SK-N-SH treated with all-trans-retinoic acid at 6 μM for 48 hours (cell line): ENCODE measurements around the gene TCEA2.

Experiments
- ATAC-seq: fragments of 200-7000 bp; cut with Tn5 transposase; 3 replicates; pipeline ENCODE4 v1.9.1; 2020; ENCODE audit warnings: mild to moderate bottlenecking, moderate library complexity
- ARNTL ChIP-seq: fragments of 450-650 bp; formaldehyde crosslinking; IDR thresholded peaks from 2 replicates; pipeline ENCODE4 v1.5.0; 2020; ENCODE audit warnings: low read depth, mild to moderate bottlenecking, moderate library complexity, borderline replicate concordance
- BACH2 ChIP-seq: fragments of 250-450 bp; sonication (Bioruptor Pico); IDR thresholded peaks from 2 replicates; pipeline ENCODE4 v1.9.0; 2021; ENCODE audit warnings: mild to moderate bottlenecking, borderline replicate concordance
- CSDC2 ChIP-seq: fragments of 250-450 bp; sonication (Bioruptor Pico); IDR thresholded peaks from 2 replicates; pipeline ENCODE4 v1.5.0; 2020; ENCODE audit warnings: mild to moderate bottlenecking, moderate library complexity
- ESRRG ChIP-seq: fragments of 250-450 bp; sonication (Bioruptor Pico); IDR thresholded peaks from 2 replicates; pipeline ENCODE4 v1.6.1; 2021; ENCODE audit warnings: mild to moderate bottlenecking
- GLIS3 ChIP-seq: fragments of 250-450 bp; sonication (Bioruptor Pico); IDR thresholded peaks from 2 replicates; pipeline ENCODE4 v1.5.0; 2020; ENCODE audit warnings: mild to moderate bottlenecking, moderate library complexity
- ISL1 ChIP-seq: fragments of 250-450 bp; sonication (Bioruptor Pico); IDR thresholded peaks from 2 replicates; pipeline ENCODE4 v2.1.2; 2022; ENCODE audit warnings: mild to moderate bottlenecking, moderate library complexity
- OSR1 ChIP-seq: fragments of 250-450 bp; sonication (Bioruptor Pico); IDR thresholded peaks from 2 replicates; pipeline ENCODE4 v1.8.0; 2022; ENCODE audit warnings: moderate library complexity, mild to moderate bottlenecking, inconsistent platforms
- PPARA ChIP-seq: fragments of 250-450 bp; sonication (Bioruptor Pico); IDR thresholded peaks from 2 replicates; pipeline ENCODE4 v1.5.0; 2020; ENCODE audit warnings: mild to moderate bottlenecking, borderline replicate concordance
- RARB ChIP-seq: fragments of 250-450 bp; sonication (Bioruptor Pico); IDR thresholded peaks from 2 replicates; pipeline ENCODE4 v1.8.0; 2021; ENCODE audit warnings: mild to moderate bottlenecking, moderate library complexity
- SNAI2 ChIP-seq: fragments of 250-450 bp; sonication (Bioruptor Pico); IDR thresholded peaks from 2 replicates; pipeline ENCODE4 v1.5.0; 2020; ENCODE audit warnings: mild to moderate bottlenecking, moderate library complexity
- TCF4 ChIP-seq: fragments of 250-450 bp; sonication (Bioruptor Pico); IDR thresholded peaks from 2 replicates; pipeline ENCODE4 v1.8.0; 2021; ENCODE audit warnings: mild to moderate bottlenecking, moderate library complexity, borderline replicate concordance
- TOX ChIP-seq: fragments of 250-450 bp; sonication (Bioruptor Pico); IDR thresholded peaks from 2 replicates; pipeline ENCODE4 v1.8.0; 2021; ENCODE audit warnings: mild to moderate bottlenecking, moderate library complexity, borderline replicate concordance
- ZC3H10 ChIP-seq: fragments of 250-450 bp; sonication (Bioruptor Pico); IDR thresholded peaks from 2 replicates; pipeline ENCODE4 v1.5.1; 2021; ENCODE audit warnings: mild to moderate bottlenecking, moderate library complexity
- ZFP3 ChIP-seq: fragments of 250-450 bp; sonication (Bioruptor Pico); IDR thresholded peaks from 2 replicates; pipeline ENCODE4 v1.5.0; 2020; ENCODE audit warnings: mild to moderate bottlenecking, moderate library complexity
- ZNF565 ChIP-seq: fragments of 450-650 bp; formaldehyde crosslinking; conservative IDR thresholded peaks from 2 replicates; pipeline ENCODE4 v1.5.0; 2020; ENCODE audit warnings: low read depth, mild to moderate bottlenecking, moderate library complexity
- ZNF70 ChIP-seq: fragments of 450-650 bp; formaldehyde crosslinking; IDR thresholded peaks from 2 replicates; pipeline ENCODE4 v1.5.0; 2020; ENCODE audit warnings: mild to moderate bottlenecking, moderate library complexity
- ZNF8 ChIP-seq: fragments of 450-650 bp; formaldehyde crosslinking; IDR thresholded peaks from 2 replicates; pipeline ENCODE4 v1.5.0; 2020; ENCODE audit warnings: mild to moderate bottlenecking, moderate library complexity
- TF ChIP-seq, protein P1 (sequence below): fragments of 250-450 bp; sonication (Bioruptor Pico); IDR thresholded peaks from 2 replicates; pipeline ENCODE4 v1.5.1; 2020; ENCODE audit warnings: low read depth, mild to moderate bottlenecking, moderate library complexity
- TF ChIP-seq, protein P2 (sequence below): fragments of 250-450 bp; sonication (Bioruptor Pico); IDR thresholded peaks from 2 replicates; pipeline ENCODE4 v1.5.1; 2021; ENCODE audit warnings: mild to moderate bottlenecking, moderate library complexity
- TF ChIP-seq, protein P3 (sequence below): fragments of 250-450 bp; sonication (Bioruptor Pico); IDR thresholded peaks from 2 replicates; pipeline ENCODE4 v1.8.0; 2021; ENCODE audit warnings: low read depth, mild to moderate bottlenecking, moderate library complexity, borderline replicate concordance
- TF ChIP-seq, protein P4 (sequence below): fragments of 250-450 bp; sonication (Bioruptor Pico); IDR thresholded peaks from 2 replicates; pipeline ENCODE4 v1.5.0; 2020; ENCODE audit warnings: mild to moderate bottlenecking, moderate library complexity

Gene TCEA2

DNA sequence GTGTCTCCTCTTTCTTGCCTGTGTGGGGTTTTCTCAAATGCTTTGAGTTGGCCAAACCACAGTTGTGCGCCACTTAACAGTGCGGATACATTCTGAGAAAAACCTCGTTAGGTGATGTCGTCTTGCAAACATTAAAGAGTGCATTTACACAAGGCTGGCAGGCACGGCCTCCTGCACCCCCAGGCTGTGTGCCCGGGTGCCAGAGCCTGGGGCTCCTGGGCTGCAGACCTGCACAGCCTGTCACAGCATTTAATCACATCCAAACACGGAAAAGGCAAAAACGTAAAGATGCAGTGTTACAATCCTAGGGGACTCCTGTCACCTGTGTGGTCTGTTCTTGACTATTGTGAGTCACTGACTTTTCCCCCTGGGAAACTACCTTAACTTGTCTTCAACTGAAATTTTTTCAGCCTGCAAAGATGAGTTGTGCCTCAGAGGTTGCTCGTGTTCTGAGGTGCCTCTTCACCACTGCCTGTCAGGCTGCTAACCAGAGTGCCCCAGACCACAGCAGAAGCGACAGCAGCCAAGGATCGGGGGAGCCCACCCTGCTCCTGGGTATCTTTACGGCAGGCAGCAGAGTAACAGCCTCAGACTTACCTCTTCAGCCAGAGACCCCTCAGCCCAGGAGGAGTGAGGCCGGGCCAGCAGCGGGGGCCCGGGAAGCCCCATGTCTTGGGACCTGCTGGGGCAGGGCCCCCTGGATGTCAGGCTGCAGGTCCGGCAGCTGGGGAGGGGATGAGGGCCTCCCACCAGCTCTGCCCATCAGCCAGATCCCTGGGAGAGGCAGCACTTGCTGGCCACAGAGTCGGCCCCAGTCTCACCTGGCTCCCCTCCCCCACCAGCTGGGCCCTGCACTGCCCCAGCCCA is 27.7 kb upstream of the TCEA2 start (continued):
- no peak for TF ChIP-seq ZC3H10 (CRISPR knock-in tag)
- TF ChIP-seq ZNF70 (CRISPR knock-in tag), result no peak
- no peak for TF ChIP-seq RARB (CRISPR knock-in tag)
- TF ChIP-seq TOX (CRISPR knock-in tag), result no peak
- TF ChIP-seq OSR1 (CRISPR knock-in tag), result no peak
- TF ChIP-seq, protein P1, sequence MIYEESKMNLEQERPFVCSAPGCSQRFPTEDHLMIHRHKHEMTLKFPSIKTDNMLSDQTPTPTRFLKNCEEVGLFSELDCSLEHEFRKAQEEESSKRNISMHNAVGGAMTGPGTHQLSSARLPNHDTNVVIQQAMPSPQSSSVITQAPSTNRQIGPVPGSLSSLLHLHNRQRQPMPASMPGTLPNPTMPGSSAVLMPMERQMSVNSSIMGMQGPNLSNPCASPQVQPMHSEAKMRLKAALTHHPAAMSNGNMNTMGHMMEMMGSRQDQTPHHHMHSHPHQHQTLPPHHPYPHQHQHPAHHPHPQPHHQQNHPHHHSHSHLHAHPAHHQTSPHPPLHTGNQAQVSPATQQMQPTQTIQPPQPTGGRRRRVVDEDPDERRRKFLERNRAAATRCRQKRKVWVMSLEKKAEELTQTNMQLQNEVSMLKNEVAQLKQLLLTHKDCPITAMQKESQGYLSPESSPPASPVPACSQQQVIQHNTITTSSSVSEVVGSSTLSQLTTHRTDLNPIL (CRISPR knock-in tag), result no peak

DNA sequence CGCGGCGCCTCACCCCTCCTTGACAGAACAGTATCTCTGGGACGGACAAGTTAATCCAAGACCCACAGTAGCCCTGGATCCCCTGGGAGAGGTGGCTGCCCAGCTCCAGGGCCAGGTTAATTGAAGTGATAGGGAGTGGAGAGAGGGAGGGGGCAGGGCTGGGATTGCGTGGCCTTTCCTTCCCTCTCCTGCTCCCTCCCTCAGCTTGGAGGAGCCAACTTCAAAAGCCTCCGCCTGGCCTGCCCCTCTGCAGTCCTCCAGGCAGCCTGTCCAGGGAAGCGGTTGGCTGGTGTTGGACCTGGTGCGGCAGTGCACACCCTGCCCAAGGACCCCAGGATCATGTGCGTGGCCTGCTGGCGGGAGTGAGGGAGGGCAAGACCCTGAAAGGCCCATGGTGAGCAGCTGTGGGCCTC is 27.1 kb upstream of the TCEA2 start, which contains the start of gene C20orf204:
Gene C20orf204, plus strand, starts transcription at position 250 of the 413 bp plus-strand sequence. Its CDS starts 142 bp downstream, at position 392.
- no peak for ATAC-seq
- TF ChIP-seq RARB (CRISPR knock-in tag), result no peak
- TF ChIP-seq ARNTL (CRISPR knock-in tag), result no peak
- no peak for TF ChIP-seq CSDC2
- TF ChIP-seq, protein P2, sequence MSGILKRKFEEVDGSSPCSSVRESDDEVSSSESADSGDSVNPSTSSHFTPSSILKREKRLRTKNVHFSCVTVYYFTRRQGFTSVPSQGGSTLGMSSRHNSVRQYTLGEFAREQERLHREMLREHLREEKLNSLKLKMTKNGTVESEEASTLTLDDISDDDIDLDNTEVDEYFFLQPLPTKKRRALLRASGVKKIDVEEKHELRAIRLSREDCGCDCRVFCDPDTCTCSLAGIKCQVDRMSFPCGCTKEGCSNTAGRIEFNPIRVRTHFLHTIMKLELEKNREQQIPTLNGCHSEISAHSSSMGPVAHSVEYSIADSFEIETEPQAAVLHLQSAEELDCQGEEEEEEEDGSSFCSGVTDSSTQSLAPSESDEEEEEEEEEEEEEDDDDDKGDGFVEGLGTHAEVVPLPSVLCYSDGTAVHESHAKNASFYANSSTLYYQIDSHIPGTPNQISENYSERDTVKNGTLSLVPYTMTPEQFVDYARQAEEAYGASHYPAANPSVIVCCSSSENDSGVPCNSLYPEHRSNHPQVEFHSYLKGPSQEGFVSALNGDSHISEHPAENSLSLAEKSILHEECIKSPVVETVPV, result no peak
- TF ChIP-seq ESRRG (CRISPR knock-in tag), result no peak
- TF ChIP-seq ZNF565, result no peak
- no peak for TF ChIP-seq ZC3H10 (CRISPR knock-in tag)
- no peak for TF ChIP-seq SNAI2 (CRISPR knock-in tag)
- TF ChIP-seq ZFP3 (CRISPR knock-in tag), result no peak
- TF ChIP-seq TCF4 (CRISPR knock-in tag), result no peak
- TF ChIP-seq, protein P3, sequence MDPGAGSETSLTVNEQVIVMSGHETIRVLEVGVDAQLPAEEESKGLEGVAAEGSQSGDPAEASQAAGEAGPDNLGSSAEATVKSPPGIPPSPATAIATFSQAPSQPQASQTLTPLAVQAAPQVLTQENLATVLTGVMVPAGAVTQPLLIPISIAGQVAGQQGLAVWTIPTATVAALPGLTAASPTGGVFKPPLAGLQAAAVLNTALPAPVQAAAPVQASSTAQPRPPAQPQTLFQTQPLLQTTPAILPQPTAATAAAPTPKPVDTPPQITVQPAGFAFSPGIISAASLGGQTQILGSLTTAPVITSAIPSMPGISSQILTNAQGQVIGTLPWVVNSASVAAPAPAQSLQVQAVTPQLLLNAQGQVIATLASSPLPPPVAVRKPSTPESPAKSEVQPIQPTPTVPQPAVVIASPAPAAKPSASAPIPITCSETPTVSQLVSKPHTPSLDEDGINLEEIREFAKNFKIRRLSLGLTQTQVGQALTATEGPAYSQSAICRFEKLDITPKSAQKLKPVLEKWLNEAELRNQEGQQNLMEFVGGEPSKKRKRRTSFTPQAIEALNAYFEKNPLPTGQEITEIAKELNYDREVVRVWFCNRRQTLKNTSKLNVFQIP, result no peak
- TF ChIP-seq BACH2 (CRISPR knock-in tag), result no peak
- no peak for TF ChIP-seq ZNF8 (CRISPR knock-in tag)
- TF ChIP-seq, protein P4, sequence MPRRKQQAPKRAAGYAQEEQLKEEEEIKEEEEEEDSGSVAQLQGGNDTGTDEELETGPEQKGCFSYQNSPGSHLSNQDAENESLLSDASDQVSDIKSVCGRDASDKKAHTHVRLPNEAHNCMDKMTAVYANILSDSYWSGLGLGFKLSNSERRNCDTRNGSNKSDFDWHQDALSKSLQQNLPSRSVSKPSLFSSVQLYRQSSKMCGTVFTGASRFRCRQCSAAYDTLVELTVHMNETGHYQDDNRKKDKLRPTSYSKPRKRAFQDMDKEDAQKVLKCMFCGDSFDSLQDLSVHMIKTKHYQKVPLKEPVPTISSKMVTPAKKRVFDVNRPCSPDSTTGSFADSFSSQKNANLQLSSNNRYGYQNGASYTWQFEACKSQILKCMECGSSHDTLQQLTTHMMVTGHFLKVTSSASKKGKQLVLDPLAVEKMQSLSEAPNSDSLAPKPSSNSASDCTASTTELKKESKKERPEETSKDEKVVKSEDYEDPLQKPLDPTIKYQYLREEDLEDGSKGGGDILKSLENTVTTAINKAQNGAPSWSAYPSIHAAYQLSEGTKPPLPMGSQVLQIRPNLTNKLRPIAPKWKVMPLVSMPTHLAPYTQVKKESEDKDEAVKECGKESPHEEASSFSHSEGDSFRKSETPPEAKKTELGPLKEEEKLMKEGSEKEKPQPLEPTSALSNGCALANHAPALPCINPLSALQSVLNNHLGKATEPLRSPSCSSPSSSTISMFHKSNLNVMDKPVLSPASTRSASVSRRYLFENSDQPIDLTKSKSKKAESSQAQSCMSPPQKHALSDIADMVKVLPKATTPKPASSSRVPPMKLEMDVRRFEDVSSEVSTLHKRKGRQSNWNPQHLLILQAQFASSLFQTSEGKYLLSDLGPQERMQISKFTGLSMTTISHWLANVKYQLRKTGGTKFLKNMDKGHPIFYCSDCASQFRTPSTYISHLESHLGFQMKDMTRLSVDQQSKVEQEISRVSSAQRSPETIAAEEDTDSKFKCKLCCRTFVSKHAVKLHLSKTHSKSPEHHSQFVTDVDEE (CRISPR knock-in tag), result no peak
- no peak for TF ChIP-seq TOX (CRISPR knock-in tag)
- no peak for TF ChIP-seq OSR1 (CRISPR knock-in tag)
- TF ChIP-seq GLIS3 (CRISPR knock-in tag), result no peak

DNA sequence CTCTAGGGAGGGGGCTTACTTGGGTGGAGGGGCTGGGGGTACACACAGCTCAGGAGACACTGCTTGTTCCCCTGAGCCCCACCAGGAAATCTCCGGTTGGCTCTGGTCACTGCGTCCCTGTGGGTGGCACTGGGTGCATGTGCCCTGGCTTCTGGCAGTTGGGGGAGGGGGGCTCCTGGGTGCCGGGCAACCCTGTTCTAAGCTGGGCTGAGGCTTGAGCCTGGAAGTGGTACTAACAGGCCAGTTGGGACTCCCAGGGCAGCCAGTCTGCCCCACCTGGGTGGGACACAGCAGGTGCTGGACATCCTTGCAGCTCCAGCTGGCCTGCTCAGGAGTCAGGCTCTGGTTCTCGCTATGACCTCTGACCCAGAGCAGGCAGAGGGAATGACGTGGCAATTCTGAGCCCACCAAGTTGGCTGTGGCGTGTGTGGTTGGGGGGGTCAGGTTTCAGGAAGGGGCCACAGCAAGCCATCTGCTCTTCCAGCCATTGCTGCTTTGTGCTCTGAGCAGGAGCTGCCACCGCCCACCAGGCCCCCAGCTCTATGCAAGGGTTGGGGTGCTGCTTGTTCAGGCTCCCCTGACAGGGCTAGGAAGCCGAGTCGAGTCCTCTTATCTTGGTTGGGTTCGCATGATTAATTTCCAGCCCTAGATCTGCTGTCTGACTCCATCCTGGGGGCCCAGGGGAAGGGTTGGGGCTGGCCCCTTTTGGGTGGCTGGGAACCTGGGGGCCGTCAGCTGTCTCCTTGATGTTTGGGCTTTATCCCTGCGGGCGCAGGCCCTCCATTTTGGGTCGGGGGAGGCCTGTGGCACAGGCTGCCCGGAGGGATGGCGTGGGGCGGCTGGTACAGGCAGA is 26.4 kb upstream of the TCEA2 start:
- no peak for ATAC-seq
- TF ChIP-seq, protein P3, result no peak
- TF ChIP-seq, protein P2, result no peak
- TF ChIP-seq OSR1 (CRISPR knock-in tag) (no peak), ZNF565 (no peak), GLIS3 (CRISPR knock-in tag) (no peak), RARB (CRISPR knock-in tag) (no peak), ZFP3 (CRISPR knock-in tag) (no peak), PPARA (CRISPR knock-in tag) (no peak), ARNTL (CRISPR knock-in tag) (no peak), ISL1 (no peak)
- TF ChIP-seq, protein P1 (CRISPR knock-in tag), result no peak
